Right kidney (tissue), 9 donors: ENCODE results near the gene GDA.

Experiments
- DNase-seq: peaks from one replicate; pipeline ENCODE4 v3.0.0-alpha.2; 2016
- long read RNA-seq, 8 donors: transcript quantifications; one replicate each; lab custom pipeline, GENCODE V29; 2026

GDA gene
- long read RNA-seq, donor 1 = 0 reads
- long read RNA-seq, donor 2 = 0 reads
- long read RNA-seq, donor 3 = 0 reads
- long read RNA-seq, donor 4 = 0 reads
- long read RNA-seq, donor 5 = 0 reads
- long read RNA-seq, donor 6 = 0 reads
- long read RNA-seq, donor 7 = 0 reads
- long read RNA-seq, donor 8 = 0 reads

DNA sequence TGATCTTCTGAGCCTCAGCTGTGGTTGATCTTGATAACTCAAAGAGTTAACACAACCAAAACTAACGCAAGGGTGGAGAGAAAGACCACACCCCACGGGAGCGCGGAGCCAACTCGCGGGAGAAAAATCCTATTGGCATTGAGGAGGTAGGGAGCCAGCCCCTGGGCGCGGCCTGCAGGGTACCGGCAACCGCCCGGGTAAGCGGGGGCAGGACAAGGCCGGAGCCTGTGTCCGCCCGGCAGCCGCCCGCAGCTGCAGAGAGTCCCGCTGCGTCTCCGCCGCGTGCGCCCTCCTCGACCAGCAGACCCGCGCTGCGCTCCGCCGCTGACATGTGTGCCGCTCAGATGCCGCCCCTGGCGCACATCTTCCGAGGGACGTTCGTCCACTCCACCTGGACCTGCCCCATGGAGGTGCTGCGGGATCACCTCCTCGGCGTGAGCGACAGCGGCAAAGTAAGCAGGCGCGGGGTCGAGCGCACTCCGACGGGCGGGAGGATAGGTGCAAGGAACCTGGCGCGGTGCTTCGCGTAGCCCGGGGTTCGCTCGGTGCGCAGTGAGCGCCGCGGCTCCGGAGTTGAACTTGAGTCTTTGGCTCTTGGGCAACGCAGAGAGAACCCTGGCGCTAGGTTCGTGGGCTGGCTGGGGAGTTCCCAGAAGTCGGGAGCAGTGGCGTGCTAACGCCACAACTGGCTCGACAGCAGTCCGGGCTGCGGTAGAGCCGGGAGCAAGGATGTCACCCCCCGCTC, at the start of gene GDA:
Gene GDA, plus strand, starts transcription at position 210 of the 745 bp plus-strand sequence. Its CDS starts 120 bp downstream, at position 330.
- peak; percentile 59 for DNase-seq

DNA sequence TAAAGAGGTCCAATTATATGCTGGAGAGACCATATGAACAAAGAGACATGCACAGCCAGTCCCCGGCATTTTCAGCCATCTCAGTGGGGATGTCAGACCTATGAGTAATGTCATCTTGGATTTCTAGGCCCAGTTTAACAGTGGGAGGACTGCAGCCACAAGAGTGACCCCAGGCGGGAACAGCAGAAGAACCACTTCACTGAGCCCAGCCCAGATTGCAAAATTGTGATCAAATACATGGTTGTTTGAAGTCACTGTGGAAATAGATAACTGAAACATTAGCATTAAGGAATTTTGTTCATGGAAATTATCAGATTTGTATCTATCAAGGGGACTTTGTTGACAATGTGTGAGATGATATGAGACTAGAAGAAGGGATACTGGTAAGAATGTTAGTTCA, 46.7 kb upstream of the GDA start:
- no peak for DNase-seq

DNA sequence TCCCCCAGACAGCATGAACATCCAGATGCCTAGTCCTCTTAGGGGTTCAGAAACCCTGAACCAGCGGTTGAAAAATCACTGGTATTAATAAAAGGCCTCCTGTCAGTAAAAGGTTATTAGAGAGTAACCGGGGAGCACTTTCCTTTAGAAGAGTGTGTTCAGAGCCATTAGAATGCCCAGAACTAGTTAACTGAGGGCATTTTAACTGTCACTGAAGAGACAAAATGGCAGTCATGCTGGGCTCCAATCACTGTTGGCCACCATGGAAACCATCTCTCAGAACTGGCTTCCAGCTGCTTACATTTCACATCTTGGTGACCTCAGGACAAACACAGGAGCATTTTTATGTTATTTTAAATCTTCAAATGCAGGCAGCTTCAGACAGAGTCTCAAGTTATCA, 36.2 kb upstream of the GDA start:
- no peak for DNase-seq

DNA sequence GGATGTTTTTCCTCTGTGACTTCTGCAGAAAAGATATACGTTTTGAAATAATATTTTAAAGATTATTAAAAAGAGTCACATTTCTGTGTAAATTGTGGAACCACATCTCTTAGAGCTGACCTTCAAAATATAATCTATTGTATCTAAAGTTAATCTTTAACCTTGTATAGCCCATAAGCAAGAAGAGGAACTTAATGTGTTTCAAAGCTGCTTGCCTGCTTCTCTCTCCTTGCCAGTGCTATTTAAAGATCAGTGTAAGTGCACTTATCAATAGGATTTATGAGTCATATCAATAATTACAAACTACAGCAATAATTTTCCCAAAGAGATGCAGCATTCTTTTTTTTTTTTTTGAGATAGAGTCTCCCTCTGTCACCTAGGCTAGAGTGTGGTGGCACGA, 29.4 kb upstream of the GDA start:
- DNase-seq = no peak

DNA sequence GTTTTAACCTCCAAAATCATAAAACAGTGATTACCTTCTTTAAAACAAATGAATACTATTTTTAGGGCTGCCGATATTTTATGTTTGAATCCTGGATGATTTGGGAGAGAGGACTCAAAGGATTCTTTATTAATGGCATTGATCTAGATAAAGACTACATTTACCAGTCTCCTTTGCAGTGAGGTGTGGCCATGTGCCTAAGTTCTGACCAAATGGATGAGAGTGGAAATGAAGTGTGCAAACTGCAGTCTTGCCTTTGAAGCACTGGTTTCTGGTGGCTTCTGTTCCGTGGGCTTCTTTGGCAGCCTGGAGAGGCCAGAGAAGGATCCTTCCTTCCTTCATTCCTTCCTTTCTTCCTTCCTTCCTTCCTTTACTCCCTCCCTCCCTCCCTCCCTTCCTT, 24.3 kb upstream of the GDA start:
- DNase-seq = no peak

DNA sequence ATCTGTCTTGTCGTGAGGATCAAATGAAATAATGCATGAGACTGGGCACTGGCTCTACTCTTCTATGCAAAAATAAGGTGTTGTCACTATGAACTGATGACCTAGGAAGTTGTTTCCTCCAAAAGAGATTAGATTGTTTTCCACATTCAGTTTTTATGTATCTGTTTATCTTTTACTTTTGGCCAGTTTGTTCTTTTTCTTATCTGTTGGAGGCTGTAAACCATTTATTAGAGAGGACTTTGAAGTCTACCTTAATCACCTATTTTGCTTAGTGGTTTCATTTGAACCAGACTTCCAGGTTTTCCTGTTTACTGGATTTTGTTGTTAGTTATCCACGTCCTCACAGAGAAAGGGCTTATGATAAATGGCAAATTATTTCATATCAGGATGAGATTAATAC, 21.5 kb upstream of the GDA start:
- DNase-seq = no peak

DNA sequence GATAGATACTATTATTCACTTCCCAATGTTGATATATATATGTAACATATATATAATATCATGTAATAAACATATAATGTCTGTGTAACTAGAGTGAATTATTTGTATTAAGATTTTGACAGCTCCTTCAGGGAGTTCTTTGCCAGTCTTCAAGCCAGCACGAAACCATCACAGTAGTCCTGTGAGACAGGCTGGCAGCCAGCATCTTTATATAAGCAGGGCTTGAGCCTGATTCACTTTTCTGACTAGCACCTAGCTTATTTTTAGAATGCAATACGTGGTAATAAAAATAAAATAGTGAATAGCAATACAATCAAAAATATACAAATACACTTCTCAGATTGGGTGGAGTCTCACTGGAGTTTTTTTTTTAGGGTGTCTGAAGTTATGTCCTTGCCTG, 20.7 kb upstream of the GDA start:
- no peak for DNase-seq

DNA sequence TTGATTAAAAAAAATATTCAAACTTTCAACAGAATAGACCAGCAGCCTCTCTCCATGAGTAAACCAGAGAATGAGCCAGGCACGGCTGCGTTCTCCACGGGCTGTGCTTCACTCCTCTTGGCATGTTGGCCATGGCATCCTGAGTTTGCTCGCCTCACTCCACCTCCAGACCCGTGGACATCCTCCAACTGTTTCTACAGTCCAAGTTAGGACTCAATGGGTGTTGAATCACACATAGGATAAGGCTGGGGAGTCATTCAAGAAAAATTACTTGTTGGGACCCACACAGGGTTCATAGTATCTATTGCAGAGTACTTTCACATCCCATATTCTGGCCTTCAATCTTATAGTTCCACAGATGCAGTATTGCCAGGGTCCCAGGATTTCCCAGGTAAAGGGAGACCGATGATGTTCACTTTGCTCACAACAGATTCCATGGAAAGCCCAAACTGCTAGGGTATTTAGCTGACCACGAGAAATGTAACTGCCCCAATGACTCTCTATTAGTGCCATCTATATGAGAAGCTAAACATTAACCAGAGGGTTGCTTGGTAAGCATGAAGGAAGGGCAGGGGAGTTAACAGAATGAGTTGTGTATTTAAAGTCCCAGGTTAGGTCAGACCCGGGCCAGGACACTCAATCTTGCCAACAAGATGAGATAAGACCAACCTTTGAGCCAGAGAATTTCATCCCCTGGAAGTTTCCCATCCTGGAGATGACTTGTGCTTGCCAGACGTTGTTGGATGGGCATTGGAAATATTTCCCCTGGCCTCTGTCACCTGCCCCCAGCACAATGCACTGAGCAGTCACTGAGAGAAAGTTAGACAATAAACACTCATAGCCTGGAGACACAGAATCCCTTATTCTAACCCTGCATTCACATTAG, 19.7 kb upstream of the GDA start:
- no peak for DNase-seq

DNA sequence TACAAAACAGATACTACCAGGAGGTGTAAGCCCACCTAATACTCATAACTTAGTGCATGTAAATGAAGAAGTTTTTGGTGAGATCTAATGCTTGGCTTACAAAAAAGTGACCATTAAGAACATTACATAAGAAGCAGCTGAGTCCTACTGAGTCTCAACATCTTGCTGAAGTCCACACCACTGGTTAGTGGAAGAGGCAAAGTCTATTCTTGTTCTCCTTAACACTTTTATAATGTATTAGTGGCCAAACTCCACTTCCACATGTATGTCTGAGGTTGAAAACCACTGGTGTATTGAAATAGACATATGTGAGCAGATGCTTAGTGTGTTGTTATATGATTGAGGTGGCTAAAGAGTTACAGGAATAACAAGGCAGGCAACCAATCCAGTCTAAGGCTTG, 18.9 kb upstream of the GDA start:
- no peak for DNase-seq

DNA sequence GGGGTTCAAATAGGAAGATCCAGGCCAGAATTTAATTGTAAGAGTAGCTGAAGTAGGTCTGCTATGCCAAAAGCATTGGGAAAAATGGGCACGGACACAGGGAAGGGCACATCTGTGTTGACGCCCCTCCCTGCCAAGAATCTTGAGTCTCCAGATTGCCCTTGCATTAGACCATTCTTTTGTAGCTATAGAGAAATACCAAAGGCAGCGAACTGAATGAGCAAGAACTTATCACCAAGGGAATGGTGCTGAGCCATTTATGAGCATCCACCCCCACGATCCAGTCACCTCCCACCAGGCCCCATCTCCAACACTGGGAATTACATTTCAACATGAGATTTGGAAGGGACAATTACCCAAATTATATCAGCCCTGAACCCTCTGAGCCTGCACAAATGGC, 18.0 kb upstream of the GDA start:
- DNase-seq = no peak

DNA sequence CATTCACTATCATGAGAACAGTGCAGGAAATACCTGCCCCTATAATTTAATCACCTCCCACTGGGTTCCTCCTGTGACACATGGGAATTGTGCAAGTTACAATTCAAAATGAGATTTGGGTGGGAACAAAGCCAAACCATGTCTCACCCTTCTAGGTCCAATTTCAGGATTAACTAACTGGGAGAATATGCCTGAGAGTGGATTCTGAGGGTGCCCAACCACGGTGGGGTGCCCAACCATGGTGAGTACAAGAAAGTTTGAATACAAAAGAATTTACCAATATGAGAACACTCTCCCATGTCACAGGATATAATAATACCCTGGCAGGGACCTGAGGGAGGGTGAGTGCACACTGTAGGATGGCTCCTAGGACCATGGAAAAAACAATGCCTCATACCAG, 17.2 kb upstream of the GDA start:
- DNase-seq = no peak

DNA sequence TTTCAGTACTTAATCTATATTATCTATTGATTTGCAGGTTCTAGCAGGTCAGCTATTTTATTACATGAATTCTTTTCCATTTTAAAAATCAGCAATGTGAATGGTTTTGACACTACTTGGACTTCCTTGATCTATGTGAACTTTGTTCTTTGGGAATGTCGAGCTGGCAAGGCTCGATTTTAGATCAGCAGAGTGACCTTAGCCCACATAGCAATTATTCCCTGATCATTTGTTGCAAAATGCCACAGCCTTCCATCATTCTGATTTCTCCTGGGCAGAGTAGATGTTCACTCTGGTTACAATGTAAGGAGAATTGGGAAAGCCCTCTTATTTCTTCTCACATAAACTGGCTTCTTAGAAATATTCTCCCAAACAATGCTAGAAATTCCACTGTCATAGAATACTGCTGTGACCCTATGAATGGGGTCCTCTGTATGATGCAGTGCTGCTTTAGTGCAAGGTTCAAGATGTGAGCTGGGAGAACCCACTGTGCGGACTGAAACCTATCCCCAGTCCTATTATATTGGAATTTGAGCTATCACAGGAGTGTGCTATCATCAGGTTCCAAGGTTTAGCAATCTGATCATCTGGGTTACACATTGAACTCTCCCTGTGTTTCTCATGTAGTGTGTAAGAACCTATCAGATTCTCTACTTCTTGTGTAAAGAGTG, 15.7 kb upstream of the GDA start:
- no peak for DNase-seq

DNA sequence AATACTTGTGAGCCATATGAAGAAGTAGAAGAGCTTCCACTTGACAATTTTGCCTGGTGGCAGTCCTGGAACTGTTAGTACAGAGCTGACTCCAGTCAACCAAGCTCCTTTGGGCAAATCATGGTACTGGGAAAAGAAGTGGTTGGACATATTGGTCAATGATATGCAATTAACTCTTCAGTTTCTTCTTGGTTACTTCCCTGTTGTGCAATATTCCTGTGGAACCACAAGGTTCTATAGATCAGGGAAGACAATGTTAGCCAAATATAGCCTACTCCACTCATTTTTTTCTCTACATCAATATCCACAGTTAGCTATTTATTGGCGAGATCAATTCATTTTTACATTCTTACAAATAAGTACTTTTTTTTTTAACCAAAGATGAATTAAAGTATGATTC, 14.4 kb upstream of the GDA start:
- DNase-seq = no peak

DNA sequence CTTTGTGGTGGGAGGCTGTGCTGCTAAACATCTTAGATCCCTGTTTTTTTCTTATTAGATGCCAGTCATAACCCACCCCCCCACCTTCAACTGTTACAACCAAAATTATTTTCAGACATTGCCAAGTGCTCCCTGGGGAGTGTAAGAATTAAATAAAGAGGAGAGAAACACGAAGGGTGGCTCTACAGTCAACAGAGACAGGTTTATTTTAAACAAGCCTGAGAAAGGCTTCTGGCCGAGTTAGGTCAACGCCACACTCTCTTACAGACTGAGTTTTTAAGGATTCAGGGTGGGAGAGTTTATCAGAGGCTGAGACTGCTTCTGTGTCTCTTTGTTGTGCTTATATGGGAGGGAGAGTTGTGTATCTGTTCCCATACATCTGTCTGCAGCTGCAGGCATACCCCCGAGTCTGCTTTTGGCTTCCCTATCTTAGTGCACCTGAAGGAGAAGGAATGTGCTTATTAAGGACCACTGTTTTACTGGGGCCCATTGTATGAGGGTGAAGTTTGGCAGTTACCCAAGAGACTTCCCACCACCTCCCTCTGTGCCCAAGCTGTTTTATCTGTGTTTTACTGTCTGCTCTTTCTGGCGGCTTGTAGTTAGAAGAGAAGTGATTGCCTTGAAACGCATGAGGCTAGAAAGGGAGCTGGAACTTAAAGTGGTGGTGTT, 11.4 kb upstream of the GDA start:
- no peak for DNase-seq

DNA sequence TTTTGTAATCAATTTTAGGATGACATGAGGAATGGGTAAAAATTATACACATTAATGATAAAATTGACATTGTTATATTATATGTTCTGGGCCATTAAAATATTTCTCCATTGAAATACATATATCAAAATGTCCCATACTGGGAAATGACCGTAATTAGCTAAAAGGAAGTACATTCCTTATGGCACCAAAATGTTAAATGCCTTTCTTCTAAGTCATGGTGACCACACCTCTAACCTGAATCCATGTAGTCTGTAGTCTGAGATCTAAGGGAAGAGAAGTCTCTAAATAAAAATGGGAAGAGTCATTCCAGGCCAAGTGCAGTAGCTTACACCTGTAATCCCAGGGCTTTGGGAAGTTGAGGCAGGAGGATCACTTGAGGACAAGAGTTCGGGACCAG, 10.0 kb upstream of the GDA start:
- DNase-seq = no peak

DNA sequence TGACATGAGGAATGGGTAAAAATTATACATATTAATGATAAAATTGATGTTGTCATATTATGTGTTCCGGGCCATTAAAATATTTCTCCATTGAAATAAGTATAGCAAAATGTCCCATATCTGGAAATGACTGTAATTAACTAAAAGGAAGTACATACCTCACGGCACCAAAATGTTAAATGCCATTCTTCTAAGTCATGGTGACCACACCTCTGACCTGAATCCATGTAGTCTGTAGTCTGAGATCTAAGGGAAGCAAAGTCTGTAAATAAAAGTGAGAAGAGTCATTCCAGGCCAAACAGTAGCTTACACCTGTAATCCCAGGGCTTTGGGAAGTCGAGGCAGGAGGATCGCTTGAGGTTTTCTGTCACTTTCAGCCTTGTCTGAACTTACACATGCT, 8.7 kb upstream of the GDA start:
- no peak for DNase-seq

DNA sequence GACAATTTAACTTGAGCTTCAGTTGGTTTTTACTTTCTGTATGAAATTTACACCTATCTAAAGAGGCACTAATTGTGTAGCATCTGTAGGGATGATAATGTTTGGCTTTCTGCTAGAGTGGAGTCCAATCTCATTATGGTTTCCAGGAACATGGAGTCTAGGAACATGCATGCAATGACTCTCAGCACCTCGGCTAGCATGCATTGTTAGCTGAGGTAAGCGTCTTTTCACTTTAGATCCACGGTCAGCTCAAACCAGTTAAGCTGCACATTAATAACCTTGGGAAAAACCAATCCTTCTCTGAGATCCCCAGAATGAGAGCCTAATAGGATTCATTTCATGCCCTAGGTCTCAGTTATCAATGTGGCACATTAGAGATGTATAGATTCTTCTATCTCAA, 7.8 kb upstream of the GDA start:
- no peak for DNase-seq

DNA sequence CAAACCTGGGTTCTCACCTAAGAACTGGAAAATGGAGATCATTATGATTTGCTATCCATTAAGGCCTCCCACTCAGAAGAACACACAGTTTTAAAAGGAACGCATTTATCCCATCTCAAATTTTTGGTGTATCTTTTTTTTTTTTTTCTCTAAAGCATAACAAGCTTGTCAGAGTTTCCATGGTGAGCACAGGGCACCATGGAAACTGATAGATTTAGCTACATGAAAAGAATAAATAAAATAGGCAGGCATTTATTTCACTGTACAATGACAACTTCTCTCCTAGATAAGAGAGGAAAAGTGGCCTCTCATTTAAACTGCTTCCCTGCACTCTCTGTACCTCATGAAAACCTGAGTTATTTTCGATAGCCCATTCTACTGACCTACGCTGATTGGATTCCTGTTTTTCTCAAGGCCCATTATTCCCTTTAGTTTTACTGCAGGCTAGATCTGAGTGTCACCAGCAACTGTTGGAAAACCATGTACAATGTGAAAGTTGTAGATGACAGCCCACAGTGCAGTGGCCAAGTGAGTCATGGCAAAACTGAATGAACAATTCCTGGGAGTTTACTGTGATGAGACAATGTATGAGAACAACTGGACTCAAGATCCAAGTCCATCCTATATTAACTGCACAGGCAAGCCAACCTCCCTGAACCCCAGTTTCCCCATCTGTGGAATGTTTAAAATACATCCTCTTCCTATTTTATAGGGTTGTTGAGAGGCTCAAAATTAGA, 4.3 kb upstream of the GDA start:
- no peak for DNase-seq

DNA sequence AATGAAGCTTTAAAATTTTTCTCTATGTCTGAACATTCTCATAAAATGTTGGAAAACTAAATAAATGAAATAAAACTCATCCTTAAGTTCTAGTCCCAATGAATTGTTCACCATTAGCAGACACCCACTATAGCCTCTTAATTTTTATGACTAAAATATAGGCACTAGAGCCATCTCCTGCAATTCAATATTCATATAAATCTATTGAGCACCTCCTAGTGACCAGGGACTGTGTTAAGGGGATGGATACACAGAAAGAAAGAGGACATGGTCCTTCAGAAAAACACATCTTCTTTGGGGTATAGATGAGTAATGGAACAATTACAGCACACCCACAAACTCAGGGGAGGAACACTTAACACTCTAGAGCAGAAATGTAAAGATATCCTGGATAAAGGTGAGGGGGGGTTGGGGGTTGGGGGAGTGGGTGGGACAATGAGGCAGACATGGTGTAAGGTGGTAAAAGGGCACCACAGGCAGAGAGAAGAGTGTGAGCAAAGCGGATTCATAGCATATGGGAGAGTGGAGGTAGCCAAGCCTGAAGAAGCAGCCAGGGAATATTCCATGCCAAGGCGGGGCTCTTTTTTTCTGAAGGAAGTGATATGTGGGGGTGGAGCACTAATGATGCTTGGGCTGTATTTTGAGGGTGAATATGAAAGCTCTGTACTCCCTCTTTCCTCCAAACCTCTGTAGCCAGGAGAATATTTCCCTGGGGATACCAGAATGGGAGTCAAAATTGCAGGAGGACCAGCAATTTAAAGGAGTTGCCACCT, 3.3 kb upstream of the GDA start:
- DNase-seq = no peak

DNA sequence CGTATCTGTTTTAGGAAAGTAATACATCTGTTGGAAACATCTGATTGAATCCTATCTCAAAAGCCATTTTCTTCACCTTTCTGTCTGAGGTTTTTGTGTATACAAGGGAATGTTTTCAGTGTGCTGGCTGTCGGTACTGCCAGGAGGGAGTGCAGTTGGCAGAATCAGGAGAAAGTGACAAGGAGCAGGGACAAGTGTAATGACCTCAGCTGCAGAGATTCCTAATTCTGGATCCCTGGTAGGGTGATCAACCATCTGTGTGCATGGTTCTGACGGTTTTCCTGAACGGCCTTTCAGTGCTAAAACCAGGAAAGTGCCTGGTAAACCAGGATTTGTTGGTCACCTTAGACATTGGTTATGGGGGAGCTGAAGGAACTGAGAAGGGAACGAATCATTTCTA, 1.6 kb upstream of the GDA start:
- no peak for DNase-seq

DNA sequence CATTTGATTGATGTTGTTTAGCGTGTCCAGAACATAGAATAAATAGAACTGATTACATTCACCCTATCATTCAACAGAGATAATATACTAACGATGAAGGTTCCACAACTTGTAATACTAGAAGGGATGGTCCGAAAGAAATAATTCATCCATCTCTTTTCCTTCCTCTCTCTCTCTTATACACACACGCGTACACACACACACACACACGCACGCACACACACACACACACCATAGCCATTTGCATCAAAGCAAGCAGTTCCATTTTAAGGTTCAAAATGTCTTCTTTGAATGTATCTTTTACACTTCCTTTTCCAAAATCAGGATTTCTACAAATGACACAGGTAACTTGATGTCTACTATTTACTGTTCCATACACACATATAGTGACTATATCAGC, 887 bp downstream of the GDA start:
- DNase-seq = no peak
